DND-41 (cell line): Measurements from ENCODE around the gene BLOC1S4.

ENCODE experiments used
- ATAC-seq: fragments of 200-7000 bp; cut with Tn5 transposase; 3 replicates; pipeline ENCODE4 v1.9.1; 2021; ENCODE audit warnings: low read depth; ENCODE audit not compliant: insufficient read depth
- DNase-seq: peaks from one replicate; pipeline ENCODE4 v3.0.0-alpha.2; 2020
- H2AFZ ChIP-seq: 2 replicates; pipeline ENCODE4 v1.6.0; 2012; ENCODE audit warnings: low read depth, low read length
- H3K27ac ChIP-seq: 2 replicates; pipeline ENCODE4 v1.5.1; 2012; ENCODE audit warnings: low read length, inconsistent platforms
- H3K27me3 ChIP-seq: fragments of 200-600 bp; sonication (generic); 2 replicates; pipeline ENCODE4 v1.6.0; 2012; ENCODE audit warnings: low read length, mild to moderate bottlenecking, inconsistent platforms; ENCODE audit not compliant: insufficient read depth, poor library complexity
- H3K36me3 ChIP-seq: 2 replicates; pipeline ENCODE4 v1.5.1; 2012; ENCODE audit warnings: low read length, inconsistent platforms; ENCODE audit not compliant: insufficient read depth
- H3K4me1 ChIP-seq: 2 replicates; pipeline ENCODE4 v1.5.1; 2012; ENCODE audit warnings: mild to moderate bottlenecking, low read length; ENCODE audit not compliant: insufficient read depth
- H3K4me2 ChIP-seq: 2 replicates; pipeline ENCODE4 v1.6.0; 2012; ENCODE audit warnings: mild to moderate bottlenecking, moderate library complexity, low read length, inconsistent platforms; ENCODE audit not compliant: insufficient read depth
- H3K4me3 ChIP-seq, 2 experiments: fragments of 200-600 bp in 1 of 2; shearing (Covaris generic) in 1 of 2; 2 replicates each; pipeline ENCODE4 v1.5.1; 2012 to 2016; ENCODE audit warnings: inconsistent platforms in 2 of 2, low read length in 2 of 2, mild to moderate bottlenecking in 2 of 2, low read depth in 1 of 2, moderate library complexity in 1 of 2
- H3K79me2 ChIP-seq: 2 replicates; pipeline ENCODE4 v1.6.0; 2012; ENCODE audit warnings: low read length, inconsistent platforms; ENCODE audit not compliant: insufficient read depth
- H3K9ac ChIP-seq: 2 replicates; pipeline ENCODE4 v1.6.0; 2012; ENCODE audit warnings: low read depth, mild to moderate bottlenecking, inconsistent platforms, low read length, moderate library complexity
- H3K9me3 ChIP-seq: 2 replicates; pipeline ENCODE4 v1.5.1; 2012; ENCODE audit warnings: low read length, moderate library complexity, mild to moderate bottlenecking, inconsistent platforms; ENCODE audit not compliant: insufficient read depth, severe bottlenecking
- H4K20me1 ChIP-seq: 2 replicates; pipeline ENCODE4 v1.6.0; 2012; ENCODE audit warnings: low read length; ENCODE audit not compliant: insufficient read depth
- CTCF ChIP-seq: IDR thresholded peaks from 2 replicates; pipeline ENCODE4 v1.5.1; 2012; ENCODE audit warnings: borderline replicate concordance, low read length, moderate library complexity, mild to moderate bottlenecking; ENCODE audit not compliant: poor library complexity, severe bottlenecking; ENCODE audit errors: extremely low read depth
- EZH2 ChIP-seq: IDR thresholded peaks from 3 replicates; pipeline ENCODE4 v1.6.1; 2012; ENCODE audit warnings: borderline replicate concordance, low read depth, mild to moderate bottlenecking, moderate library complexity, low read length, inconsistent platforms; ENCODE audit not compliant: severe bottlenecking

BLOC1S4 gene

GRCh38 chr4:6721121-6721520 is 5.1 kb downstream of the BLOC1S4 start:
- H3K9ac ChIP-seq, result no peak overlapping the region
- H3K27me3 ChIP-seq, result no peaks in the 10 kb centered on the region
- H3K4me3 ChIP-seq, result no peak overlapping the region
- no peaks in the 10 kb centered on the region; the same call in 1 of the 2 replicates for H3K36me3 ChIP-seq
- DNase-seq, result no peak
- H3K4me1 ChIP-seq, result peaks cover 26% of the 10 kb centered on the region
- H2AFZ ChIP-seq, result no peak overlapping the region
- no peak for ATAC-seq
- no peaks in the 10 kb centered on the region for H3K9me3 ChIP-seq
- H3K4me2 ChIP-seq, result no peak overlapping the region
- H4K20me1 ChIP-seq, result peaks cover 21% of the 10 kb centered on the region
- H3K27ac ChIP-seq, result no peak overlapping the region
- H3K79me2 ChIP-seq, result peaks cover 20% of the 10 kb centered on the region
- TF ChIP-seq CTCF (no peak), EZH2 (no peak)

GRCh38 chr4:6722891-6723290 is 6.9 kb downstream of the BLOC1S4 start:
- TF ChIP-seq CTCF (no peak), EZH2 (no peak)
- peaks cover 12% of the 10 kb centered on the region for H4K20me1 ChIP-seq

GRCh38 chr4:6723851-6724250 is 7.9 kb downstream of the BLOC1S4 start:
- Histone ChIP-seq H3K27me3 (no peaks in the 10 kb centered on the region), H3K79me2 (no peaks in the 10 kb centered on the region), H3K4me1 (peaks cover 8% of the 10 kb centered on the region), H3K27ac (no peak overlapping the region), H3K4me2 (no peak overlapping the region), H4K20me1 (peaks cover 7% of the 10 kb centered on the region), H3K4me3 (no peak overlapping the region), H3K9ac (no peak overlapping the region), H3K9me3 (no peaks in the 10 kb centered on the region), H2AFZ (no peak overlapping the region), H3K36me3 (no peaks in the 10 kb centered on the region)
- TF ChIP-seq CTCF, result no peak
- TF ChIP-seq EZH2, result no peak
- no peak for ATAC-seq
- DNase-seq, result no peak

More at GRCh38 chr4:6722891-6723290, 6.9 kb downstream of the BLOC1S4 start:
- Histone ChIP-seq H3K9ac (no peak overlapping the region), H3K36me3 (no peaks in the 10 kb centered on the region), H3K4me3 (no peak overlapping the region), H3K27ac (no peak overlapping the region), H3K4me1 (peaks cover 12% of the 10 kb centered on the region), H3K4me2 (no peak overlapping the region), H2AFZ (no peak overlapping the region), H3K79me2 (peaks cover 4% of the 10 kb centered on the region; the same call in 1 of the 2 replicates), H3K27me3 (no peaks in the 10 kb centered on the region), H3K9me3 (no peaks in the 10 kb centered on the region)
- ATAC-seq, result no peak
- no peak for DNase-seq
